NCI-H2171 treated with DMSO at 0.1 percent for 48 hours (cell line): Measurements from ENCODE around the gene UACA.
A peak's percentile ranks its signal among the peaks of the same experiment; 100 is the strongest.
"Not testable (repeated sequence)": the region's sequence is repeated elsewhere in the genome, so short reads cannot be mapped to it uniquely, and the experiment has no call there.

Experiments
- DNase-seq: peaks from one replicate; lab custom pipeline; 2025; lab: John Stamatoyannopoulos, UW

UACA gene

GRCh38 chr15:70763120-70763949 is at the start of gene UACA:
Gene UACA (minus strand): TSS chr15:70763558. CDS start chr15:70763407, 151 bp downstream.
- DNase-seq: peak; percentile 96

GRCh38 chr15:70812827-70813364 is 49.5 kb upstream of the UACA start:
- no peak for DNase-seq

GRCh38 chr15:70810916-70811578 is 47.7 kb upstream of the UACA start:
- DNase-seq: no peak

GRCh38 chr15:70806992-70807712 is 43.8 kb upstream of the UACA start:
- no peak for DNase-seq

GRCh38 chr15:70804388-70804787 is 41.0 kb upstream of the UACA start:
- not testable (repeated sequence) for DNase-seq

- no peak for DNase-seq
Observed at GRCh38 chr15:70802629-70803028, 39.3 kb upstream of the UACA start.

GRCh38 chr15:70801109-70801508 is 37.8 kb upstream of the UACA start:
- no peak for DNase-seq

- DNase-seq: no peak
Observed at GRCh38 chr15:70799667-70800450, 36.5 kb upstream of the UACA start.

- no peak for DNase-seq
Observed at GRCh38 chr15:70797464-70797863, 34.1 kb upstream of the UACA start.

- no peak for DNase-seq
Observed at GRCh38 chr15:70796516-70797310, 33.4 kb upstream of the UACA start.

- DNase-seq: no peak
Observed at GRCh38 chr15:70795311-70795665, 31.9 kb upstream of the UACA start.

GRCh38 chr15:70794596-70795310 is 31.4 kb upstream of the UACA start:
- DNase-seq: no peak

GRCh38 chr15:70793694-70794093 is 30.3 kb upstream of the UACA start:
- no peak for DNase-seq

- DNase-seq: no peak
Observed at GRCh38 chr15:70792171-70792573, 28.8 kb upstream of the UACA start.

- DNase-seq: no peak
Observed at GRCh38 chr15:70791259-70791658, 27.9 kb upstream of the UACA start.

- DNase-seq: no peak
Observed at GRCh38 chr15:70789213-70789612, 25.9 kb upstream of the UACA start.

GRCh38 chr15:70788114-70789049 is 25.0 kb upstream of the UACA start:
- no peak for DNase-seq

- DNase-seq: no peak
Observed at GRCh38 chr15:70786996-70787395, 23.6 kb upstream of the UACA start.

- DNase-seq: no peak
Observed at GRCh38 chr15:70783610-70784022, 20.3 kb upstream of the UACA start.
